ENCODE data around the gene DIP2B.

DIP2B gene

GRCh38 chr12:50784501-50784900, 279.7 kb downstream of the DIP2B start:
- Histone ChIP-seq H3K4me3 (ENCODE audit: low read depth, low read length) (no peak overlapping the region), H3K9me3 (no peaks in the 10 kb centered on the region), H3K27me3 (no peaks in the 10 kb centered on the region), H3K36me3 (peaks cover 16% of the 10 kb centered on the region), H3K4me1 (no peaks in the 10 kb centered on the region)
- TF ChIP-seq CTCF (IDR thresholded peaks at IDR 0.05; ENCODE audit: low read depth, low read length) = no peak
- DNase-seq = no peak

- H3K4me3 ChIP-seq (ENCODE audit: low read depth, low read length) = no peak overlapping the region
- H3K4me1 ChIP-seq = no peaks in the 10 kb centered on the region
- no peaks in the 10 kb centered on the region for H3K9me3 ChIP-seq
- no peak for DNase-seq
- no peak for TF ChIP-seq CTCF (IDR thresholded peaks at IDR 0.05; ENCODE audit: low read depth, low read length)
- H3K27me3 ChIP-seq = no peaks in the 10 kb centered on the region
- H3K36me3 ChIP-seq = peaks cover 16% of the 10 kb centered on the region
Observed at GRCh38 chr12:50785406-50786001, 280.7 kb downstream of the DIP2B start.

- Histone ChIP-seq H3K4me3 (ENCODE audit: low read depth, low read length) (no peak overlapping the region), H3K27me3 (no peaks in the 10 kb centered on the region), H3K36me3 (peaks cover 7% of the 10 kb centered on the region), H3K9me3 (no peaks in the 10 kb centered on the region), H3K4me1 (no peaks in the 10 kb centered on the region)
- no peak for TF ChIP-seq CTCF (IDR thresholded peaks at IDR 0.05; ENCODE audit: low read depth, low read length)
- DNase-seq = no peak
Observed at GRCh38 chr12:50786498-50787231, 281.9 kb downstream of the DIP2B start.

GRCh38 chr12:50787618-50788017, 282.8 kb downstream of the DIP2B start:
- no peak for TF ChIP-seq CTCF (IDR thresholded peaks at IDR 0.05; ENCODE audit: low read depth, low read length)
- no peaks in the 10 kb centered on the region for H3K27me3 ChIP-seq
- no peak overlapping the region for H3K4me3 ChIP-seq (ENCODE audit: low read depth, low read length)
- H3K36me3 ChIP-seq = peaks cover 2% of the 10 kb centered on the region
- H3K9me3 ChIP-seq = no peaks in the 10 kb centered on the region
- DNase-seq = no peak
- no peaks in the 10 kb centered on the region for H3K4me1 ChIP-seq

GRCh38 chr12:50788561-50788960, 283.8 kb downstream of the DIP2B start:
- no peak for DNase-seq

More at GRCh38 chr12:50788561-50788960, 283.8 kb downstream of the DIP2B start:
- Histone ChIP-seq H3K36me3 (peaks cover under 1% of the 10 kb centered on the region), H3K4me1 (no peaks in the 10 kb centered on the region), H3K9me3 (no peaks in the 10 kb centered on the region), H3K4me3 (ENCODE audit: low read depth, low read length) (no peak overlapping the region), H3K27me3 (no peaks in the 10 kb centered on the region)
- no peak for TF ChIP-seq CTCF (IDR thresholded peaks at IDR 0.05; ENCODE audit: low read depth, low read length)

Data from BE2C (cell line).